Kidney glomerular epithelial cell (primary cell): ENCODE measurements around the gene GOLGB1.
"Not testable (repeated sequence)": the region's sequence is repeated elsewhere in the genome, so short reads cannot be mapped to it uniquely, and the experiment has no call there.

Experiments used
- DNase-seq: peaks from one replicate; lab custom pipeline; 2025; lab: John Stamatoyannopoulos, UW

The GOLGB1 gene

GRCh38 chr3:121739902-121740301 lies 9.6 kb downstream of the GOLGB1 start:
- DNase-seq = no peak

DNA sequence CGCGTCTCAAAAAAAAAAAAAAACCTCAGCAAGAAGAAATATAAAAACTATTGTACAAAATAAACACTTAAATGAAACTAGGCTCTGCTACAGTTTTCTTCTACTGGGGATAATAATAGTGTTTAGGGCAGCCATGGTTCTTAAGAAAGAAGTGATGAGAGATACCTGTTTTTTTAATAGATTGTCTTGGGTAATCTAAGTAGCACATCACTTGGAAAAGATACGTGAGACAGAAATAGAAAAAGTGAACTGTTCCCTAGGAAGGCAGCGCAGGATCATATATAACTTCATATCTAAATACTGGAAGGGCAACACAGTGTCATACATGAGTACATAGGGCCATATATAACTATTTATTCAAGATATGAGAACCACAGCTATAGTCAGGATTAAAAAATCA lies 11.9 kb downstream of the GOLGB1 start:
- no peak for DNase-seq

DNA sequence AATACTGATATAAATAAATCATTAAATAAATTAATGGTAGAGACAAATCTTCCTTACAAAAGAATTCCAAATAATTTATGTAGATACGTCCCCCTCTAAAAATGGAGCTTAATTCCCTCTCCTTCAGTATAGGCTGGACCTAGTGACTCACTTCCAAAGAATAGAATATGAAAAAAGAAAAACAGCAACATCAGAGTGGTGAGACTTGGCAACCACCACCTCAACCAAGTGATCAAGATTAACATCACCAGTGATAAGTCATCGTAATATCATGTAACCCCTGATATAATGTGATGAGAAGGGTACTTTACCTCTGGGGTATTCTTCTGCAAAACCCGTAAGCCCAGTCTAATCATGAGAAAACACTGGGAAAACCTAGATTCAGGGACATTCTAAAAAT lies 13.4 kb downstream of the GOLGB1 start:
- no peak for DNase-seq

- no peak for DNase-seq
Observed at GRCh38 chr3:121735047-121735696, 14.4 kb downstream of the GOLGB1 start.

GRCh38 chr3:121730940-121731687 lies 18.4 kb downstream of the GOLGB1 start:
- DNase-seq = no peak

DNA sequence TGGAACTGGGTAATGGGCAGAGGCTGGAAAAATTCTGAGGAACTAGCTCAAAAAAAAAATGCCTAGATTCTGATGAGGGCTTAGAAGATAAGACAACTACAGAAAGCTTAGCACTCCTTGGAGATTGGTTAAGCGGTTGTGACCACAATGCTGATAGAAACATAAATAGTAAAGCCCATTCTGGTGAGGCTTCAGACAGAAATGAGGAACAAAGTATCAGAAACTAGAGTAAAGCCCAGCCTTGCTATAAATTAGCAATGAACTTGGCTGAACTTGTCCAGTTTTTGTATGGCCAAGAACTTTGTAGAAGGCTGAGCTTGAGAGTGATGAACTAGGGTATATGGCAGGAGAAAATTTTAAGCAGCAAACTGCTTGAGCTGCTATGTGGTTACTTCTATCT lies 25.4 kb downstream of the GOLGB1 start:
- DNase-seq = no peak

DNA sequence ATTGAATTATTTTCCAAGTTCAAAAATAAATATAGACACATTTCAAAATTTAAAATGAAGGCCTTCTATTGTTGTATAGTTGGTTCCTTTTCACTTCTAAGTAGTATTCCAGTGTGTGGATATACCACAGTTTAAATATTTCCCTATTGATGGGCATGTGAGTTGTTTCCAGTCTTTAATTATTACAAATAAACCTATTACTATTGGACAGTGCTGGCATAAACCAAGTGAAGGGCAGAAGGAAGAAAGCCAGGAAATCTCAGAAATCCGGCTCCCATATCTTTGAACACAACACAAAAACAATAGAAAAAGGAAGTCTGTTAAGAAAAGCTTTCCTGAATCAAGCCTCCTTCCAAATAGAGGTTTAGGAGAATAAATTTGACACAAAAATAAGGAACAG lies 26.1 kb downstream of the GOLGB1 start:
- no peak for DNase-seq

DNA sequence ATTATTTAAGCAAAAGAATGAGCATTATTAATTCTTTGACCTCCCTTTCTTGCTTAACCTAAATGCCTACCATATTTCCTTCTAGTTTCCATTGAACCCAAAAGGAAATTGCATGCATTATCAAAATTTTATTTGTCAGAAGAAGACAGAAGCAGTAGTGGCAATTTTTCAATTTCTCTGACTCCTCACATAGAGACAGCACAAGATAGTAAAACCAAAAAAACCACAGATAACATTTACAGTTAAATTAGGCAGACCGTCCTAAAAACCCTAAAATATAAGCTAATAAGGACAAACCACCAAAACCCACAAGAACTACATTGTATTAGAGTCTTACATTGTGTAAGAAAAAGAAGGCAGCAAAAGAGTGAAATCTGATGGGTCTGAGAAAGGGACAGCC lies 27.1 kb downstream of the GOLGB1 start:
- DNase-seq = no peak

DNA sequence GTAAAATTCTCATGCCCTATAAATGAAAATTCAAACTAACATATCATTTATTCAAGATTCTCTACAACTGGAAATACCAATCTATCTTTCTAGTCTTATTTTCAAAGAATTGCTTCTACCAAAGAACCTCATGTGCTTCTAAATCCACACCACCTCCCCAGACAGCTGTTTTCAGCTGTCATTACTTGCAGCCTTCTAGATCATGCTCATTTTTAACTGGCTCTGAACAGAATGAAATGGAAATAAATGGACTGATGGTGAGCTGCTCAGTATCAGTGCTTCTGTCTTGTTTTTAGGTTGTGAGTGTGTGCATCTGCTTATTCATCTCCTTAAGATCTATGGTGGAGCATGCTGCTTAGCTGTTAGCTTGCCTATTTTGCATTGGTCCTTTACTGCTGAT lies 29.4 kb downstream of the GOLGB1 start:
- no peak for DNase-seq

GRCh38 chr3:121719423-121719822 lies 30.1 kb downstream of the GOLGB1 start:
- DNase-seq = no peak

DNA sequence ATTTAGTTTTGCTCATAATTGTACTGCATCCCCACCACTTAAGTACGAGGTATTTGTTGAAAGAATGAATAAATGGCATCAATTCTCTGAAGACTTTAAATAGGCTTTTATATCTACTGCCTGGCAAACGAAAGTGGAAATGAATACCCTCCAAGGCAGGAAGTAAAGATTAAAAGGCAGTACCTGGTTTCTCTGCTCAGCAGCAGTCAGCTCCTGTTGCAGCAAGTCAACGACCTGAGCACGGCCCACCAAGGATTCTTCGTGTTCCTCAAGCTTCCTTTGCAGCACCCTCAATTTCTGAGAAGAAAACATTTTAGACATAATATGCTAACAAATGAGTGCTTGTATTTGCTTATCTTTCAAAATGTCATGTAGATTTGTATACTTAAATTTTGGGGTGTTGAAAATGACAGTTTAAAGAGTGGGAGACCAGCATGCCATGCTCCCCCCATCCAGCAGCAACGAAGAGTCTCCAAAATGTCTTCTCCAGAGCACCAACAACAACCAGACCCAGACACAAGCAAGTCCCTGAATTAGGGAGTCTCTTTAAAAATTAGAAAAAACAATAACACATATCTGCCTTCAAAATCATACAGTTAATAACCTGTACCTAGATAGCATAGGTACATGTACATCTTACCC lies 31.2 kb downstream of the GOLGB1 start:
- DNase-seq = no peak

- DNase-seq = no peak
Observed at GRCh38 chr3:121710347-121710746, 39.2 kb downstream of the GOLGB1 start.

GRCh38 chr3:121707531-121708273 lies 41.8 kb downstream of the GOLGB1 start:
- DNase-seq = no peak

GRCh38 chr3:121705541-121705940 lies 44.0 kb downstream of the GOLGB1 start:
- DNase-seq = no peak

DNA sequence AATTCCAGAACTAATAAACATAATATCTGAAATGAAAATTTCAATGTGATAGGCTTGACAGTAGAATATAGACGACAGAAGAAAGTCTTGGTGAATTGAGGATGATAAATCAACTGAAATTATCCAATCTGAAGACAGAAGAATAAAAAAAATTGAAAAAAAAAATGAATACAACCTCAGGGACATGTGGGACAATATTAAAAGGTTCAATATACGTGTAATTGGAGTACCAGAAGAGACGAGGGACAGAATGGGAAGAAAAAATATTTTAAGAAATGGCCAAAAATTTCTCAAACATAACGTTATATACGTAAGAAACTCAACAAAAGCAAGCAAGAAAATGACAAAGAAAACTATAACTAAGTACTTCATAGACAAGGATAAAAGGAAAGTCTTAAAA lies 45.6 kb downstream of the GOLGB1 start:
- no peak for DNase-seq

- DNase-seq = no peak
Observed at GRCh38 chr3:121698901-121699300, 50.6 kb downstream of the GOLGB1 start.

DNA sequence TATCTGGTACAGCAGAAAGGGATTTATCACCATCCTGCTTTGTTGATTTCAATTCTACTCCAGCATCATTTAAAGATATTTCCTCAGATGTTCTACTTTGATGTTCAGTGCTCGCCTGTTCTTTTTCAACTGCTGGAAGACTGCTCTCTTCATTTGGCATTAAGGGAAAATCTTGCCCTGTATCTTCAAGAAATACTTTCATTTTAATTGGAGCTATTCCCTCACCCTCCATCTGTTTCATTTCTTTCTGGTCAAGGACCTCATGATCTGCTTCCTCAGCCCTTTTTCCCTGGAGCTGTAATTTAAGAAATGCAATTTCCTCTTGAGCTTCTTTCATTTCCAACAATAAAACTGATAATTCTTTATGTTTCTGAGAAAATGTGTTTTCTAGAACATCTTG lies 51.1 kb downstream of the GOLGB1 start:
- no peak for DNase-seq

DNA sequence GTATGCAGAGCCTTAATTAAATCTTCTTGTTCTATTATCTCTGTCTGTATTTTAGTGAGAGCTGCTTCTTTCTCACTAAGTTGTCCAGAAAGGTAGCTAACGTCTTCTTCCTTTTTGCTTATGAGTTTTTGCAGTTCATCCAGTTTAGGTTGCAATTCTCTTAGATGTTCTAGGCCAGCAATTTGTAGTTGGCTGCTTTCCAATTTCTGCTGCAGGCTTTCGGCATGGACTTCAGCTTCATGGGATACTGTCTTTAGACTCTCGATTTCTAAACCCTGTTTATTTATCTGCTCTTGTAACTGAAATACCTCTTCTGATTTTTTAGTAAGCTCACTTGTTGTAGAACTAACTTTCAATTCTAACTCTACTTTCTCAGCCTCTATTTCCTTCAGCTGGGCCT lies 53.4 kb downstream of the GOLGB1 start:
- no peak for DNase-seq

GRCh38 chr3:121692010-121692699 lies 57.4 kb downstream of the GOLGB1 start:
- DNase-seq = no peak

- no peak for DNase-seq
Observed at GRCh38 chr3:121690777-121691405, 58.6 kb downstream of the GOLGB1 start.

- not testable (repeated sequence) for DNase-seq
Observed at GRCh38 chr3:121688747-121689146, 60.8 kb downstream of the GOLGB1 start.

DNA sequence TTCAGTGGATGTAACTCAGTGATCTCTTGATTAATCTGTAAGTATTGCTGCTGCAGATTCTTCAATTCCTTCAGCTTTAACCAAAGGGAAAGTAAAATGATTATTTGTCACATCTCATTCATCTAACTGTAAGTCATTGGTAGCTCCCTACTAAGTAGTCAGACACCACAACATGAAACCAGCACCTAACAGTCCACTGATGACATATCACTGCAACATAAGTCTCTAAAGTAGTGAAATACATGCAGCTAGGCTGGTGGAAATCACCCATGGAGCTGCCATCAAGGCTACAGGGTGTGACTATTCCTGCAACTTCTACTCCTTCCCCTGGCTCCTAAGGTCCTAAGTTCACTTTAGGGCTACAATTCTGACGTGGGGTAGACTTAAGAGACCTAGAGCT lies 67.7 kb downstream of the GOLGB1 start:
- no peak for DNase-seq
